Naive thymus-derived CD4-positive, alpha-beta T cell (primary cell): ENCODE data around the gene C1orf174. TPM values are rescaled to one million over a fixed set of nuclear protein-coding genes. Genes with fewer than 3 reads are reported as not detected.
"Not testable (repeated sequence)": the region's sequence is repeated elsewhere in the genome, so short reads cannot be mapped to it uniquely, and the experiment has no call there.

ENCODE experiments used
- ATAC-seq: fragments of 150-1000 bp; cut with Tn5 transposase; 2 replicates; pipeline ENCODE4 v1.10.0; 2021; ENCODE audit warnings: mild to moderate bottlenecking, moderate library complexity
- CTCF ChIA-PET: fragments of 350-600 bp; sonication (Branson Sonifier 250); formaldehyde crosslinking; loops from one replicate; lab custom pipeline; 2021; ENCODE audit warnings: antibody characterized with exemption; lab: Charles Lee
- POLR2A ChIA-PET: fragments of 350-600 bp; sonication (Branson Sonifier 250); formaldehyde crosslinking; loops from one replicate; lab custom pipeline; 2021; ENCODE audit warnings: antibody characterized with exemption, inconsistent platforms; lab: Charles Lee
- DNase-seq, 9 donors: peaks; one replicate each; pipeline versions ENCODE4 v3.0.0 to v3.0.0-alpha.2; 2020 to 2022; ENCODE audit warnings: mixed read lengths in 1 of 9
- H3K27ac ChIP-seq: one replicate; pipeline ENCODE4 v1.7.0; 2013; ENCODE audit warnings: mild to moderate bottlenecking, low read depth, low read length, moderate library complexity
- H3K27me3 ChIP-seq, 2 donors: one replicate each; pipeline ENCODE4 v1.7.0; 2013; ENCODE audit warnings: low read length in 2 of 2, mild to moderate bottlenecking in 2 of 2, moderate library complexity in 2 of 2; ENCODE audit not compliant: control insufficient read depth in 2 of 2, insufficient read depth in 2 of 2
- H3K36me3 ChIP-seq, 3 experiments: 1 replicate in 2 of 3; 2 replicates in 1 of 3; pipeline ENCODE4 v1.7.0; 2013; ENCODE audit warnings: low read length in 3 of 3, mild to moderate bottlenecking in 3 of 3, moderate library complexity in 1 of 3; ENCODE audit not compliant: insufficient read depth in 3 of 3, control insufficient read depth in 2 of 3
- H3K4me1 ChIP-seq, 2 donors: one replicate each; pipeline ENCODE4 v1.7.0; 2013; ENCODE audit warnings: low read length in 2 of 2, mild to moderate bottlenecking in 2 of 2, moderate library complexity in 1 of 2; ENCODE audit not compliant: control insufficient read depth in 2 of 2, insufficient read depth in 2 of 2
- H3K4me3 ChIP-seq: 2 replicates; pipeline ENCODE4 v1.7.0; 2013; ENCODE audit warnings: mild to moderate bottlenecking, low read length
- H3K9me3 ChIP-seq, 3 experiments: 1 replicate in 2 of 3; 2 replicates in 1 of 3; pipeline ENCODE4 v1.7.0; 2013; ENCODE audit warnings: low read length in 3 of 3; ENCODE audit not compliant: control insufficient read depth in 2 of 3
- H3K27ac Mint-ChIP-seq, 9 donors: one replicate each; pipeline ENCODE4 v1.8.0; 2020 to 2022; ENCODE audit warnings: mixed read lengths in 9 of 9, mild to moderate bottlenecking in 8 of 9, moderate library complexity in 5 of 9, inconsistent platforms in 2 of 9
- H3K27me3 Mint-ChIP-seq, 5 donors: one replicate each; pipeline ENCODE4 v1.8.0; 2021 to 2022; ENCODE audit warnings: mixed read lengths in 5 of 5, mild to moderate bottlenecking in 1 of 5
- H3K36me3 Mint-ChIP-seq, 5 donors: one replicate each; pipeline ENCODE4 v1.8.0; 2020 to 2022; ENCODE audit warnings: mixed read lengths in 5 of 5, mild to moderate bottlenecking in 3 of 5, inconsistent platforms in 1 of 5
- H3K4me1 Mint-ChIP-seq, 7 donors: one replicate each; pipeline ENCODE4 v1.8.0; 2020 to 2022; ENCODE audit warnings: mixed read lengths in 7 of 7, mild to moderate bottlenecking in 3 of 7, inconsistent platforms in 1 of 7
- H3K4me3 Mint-ChIP-seq, 10 donors: one replicate each; pipeline ENCODE4 v1.8.0; 2020 to 2022; ENCODE audit warnings: mild to moderate bottlenecking in 10 of 10, mixed read lengths in 10 of 10, moderate library complexity in 6 of 10, inconsistent platforms in 2 of 10
- H3K9me3 Mint-ChIP-seq, 11 donors: one replicate each; pipeline ENCODE4 v1.8.0; 2020 to 2022; ENCODE audit warnings: mixed read lengths in 11 of 11, mild to moderate bottlenecking in 4 of 11, inconsistent platforms in 1 of 11, moderate library complexity in 1 of 11
- intact Hi-C, 2 donors: fragments of 100-400 bp; cut with micrococcal nuclease; formaldehyde crosslinking; loops; one replicate each; pipeline ENCODE4 v1.15.1; 2023
- polyA plus RNA-seq, 2 donors: library from polyadenylated mRNA; unstranded; fragments of 300-500 nt; fragmentation: Illumina TruSeq; gene quantifications; one replicate each; pipeline ENCODE4 v1.2.3, GENCODE V29; 2021
- total RNA-seq, 6 experiments: library from RNA in 5 of 6; stranded (reverse) in 5 of 6; gene quantifications; 1 replicate in 5 of 6; 2 replicates in 1 of 6; pipeline ENCODE4 v1.2.3 and lab custom pipeline; 2021 to 2026

The C1orf174 gene
- total and polyA plus RNA-seq, 7 experiments from 2014 or later = 17.0 to 34.7 (median 27.1) TPM

DNA sequence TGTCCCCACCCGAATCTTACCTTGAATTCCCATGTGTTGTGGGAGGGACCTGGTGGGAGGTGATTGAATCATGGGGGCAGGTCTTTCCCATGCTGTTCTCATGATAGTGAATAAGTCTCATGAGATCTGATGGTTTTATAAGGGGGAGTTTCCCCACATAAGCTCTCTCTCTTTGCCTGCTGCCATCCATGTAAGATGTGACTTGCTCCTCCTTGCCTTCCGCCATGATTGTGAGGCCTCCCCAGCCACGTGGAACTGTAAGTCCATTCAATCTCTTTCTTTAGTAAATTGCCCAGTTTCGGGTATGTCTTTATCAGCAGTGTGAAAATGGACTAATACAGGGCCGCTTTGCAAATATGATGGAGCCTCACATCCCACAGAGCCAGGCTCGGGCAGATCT lies 18.3 kb upstream of the C1orf174 start:
- DNase-seq, ATAC-seq, H3K4me3 Mint-ChIP-seq, H3K27me3 ChIP-seq, H3K4me1 ChIP-seq, H3K27ac Mint-ChIP-seq, H3K4me1 Mint-ChIP-seq, POLR2A ChIA-PET, CTCF ChIA-PET, H3K4me3 ChIP-seq, H3K9me3 ChIP-seq, H3K9me3 Mint-ChIP-seq, H3K36me3 Mint-ChIP-seq, H3K27ac ChIP-seq, H3K36me3 ChIP-seq: not testable (repeated sequence)
- intact Hi-C loops = loop anchor here in 1 of 2 donors (10.0 kb wide), 1 partner anchor 906 kb away; no protein-coding TSS in a partner anchor
- peaks cover 0 to 12% (median 0%) of the 10 kb centered on the region in 5 donors for H3K27me3 Mint-ChIP-seq

DNA sequence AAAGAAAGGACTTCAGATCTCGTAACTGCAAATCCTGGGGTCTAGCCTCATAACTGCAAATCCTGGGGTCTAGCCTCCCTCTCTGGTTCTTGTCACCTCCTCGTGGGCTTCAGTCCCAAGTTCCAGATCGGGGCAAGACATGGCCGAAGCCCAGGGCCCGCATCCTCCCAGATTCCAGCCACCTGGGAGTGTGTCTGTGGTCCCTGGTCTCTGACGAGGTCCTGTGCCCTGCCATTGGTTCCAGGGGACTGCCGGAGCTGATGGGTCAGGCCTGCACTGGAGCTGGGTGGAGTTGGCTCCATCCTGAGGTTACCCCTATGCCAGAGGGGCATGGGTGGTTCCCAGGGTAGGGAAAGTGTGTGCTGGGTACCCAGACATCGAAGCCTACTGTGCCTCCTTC lies 17.7 kb upstream of the C1orf174 start:
- CTCF ChIA-PET = no interaction called here
- no peak overlapping the region for H3K27ac ChIP-seq
- no peaks in the 10 kb centered on the region for H3K4me1 ChIP-seq
- intact Hi-C loops = loop anchor here in 1 of 2 donors (10.0 kb wide), 1 partner anchor 907 kb away; no protein-coding TSS in a partner anchor
- Mint-ChIP-seq H3K27ac (no peak overlapping the region), H3K4me1 (peaks cover 0 to 4% (median 0%) of the 10 kb centered on the region in 7 donors), H3K9me3 (no peaks in the 10 kb centered on the region), H3K36me3 (no peaks in the 10 kb centered on the region), H3K27me3 (peaks cover 0 to 12% (median 0%) of the 10 kb centered on the region in 5 donors), H3K4me3 (no peak overlapping the region)
- H3K4me3 ChIP-seq = no peak overlapping the region
- H3K9me3 ChIP-seq = no peaks in the 10 kb centered on the region
- no peaks in the 10 kb centered on the region for H3K27me3 ChIP-seq
- DNase-seq = no peak
- ATAC-seq = no peak
- no peaks in the 10 kb centered on the region for H3K36me3 ChIP-seq
- POLR2A ChIA-PET = no interaction called here

DNA sequence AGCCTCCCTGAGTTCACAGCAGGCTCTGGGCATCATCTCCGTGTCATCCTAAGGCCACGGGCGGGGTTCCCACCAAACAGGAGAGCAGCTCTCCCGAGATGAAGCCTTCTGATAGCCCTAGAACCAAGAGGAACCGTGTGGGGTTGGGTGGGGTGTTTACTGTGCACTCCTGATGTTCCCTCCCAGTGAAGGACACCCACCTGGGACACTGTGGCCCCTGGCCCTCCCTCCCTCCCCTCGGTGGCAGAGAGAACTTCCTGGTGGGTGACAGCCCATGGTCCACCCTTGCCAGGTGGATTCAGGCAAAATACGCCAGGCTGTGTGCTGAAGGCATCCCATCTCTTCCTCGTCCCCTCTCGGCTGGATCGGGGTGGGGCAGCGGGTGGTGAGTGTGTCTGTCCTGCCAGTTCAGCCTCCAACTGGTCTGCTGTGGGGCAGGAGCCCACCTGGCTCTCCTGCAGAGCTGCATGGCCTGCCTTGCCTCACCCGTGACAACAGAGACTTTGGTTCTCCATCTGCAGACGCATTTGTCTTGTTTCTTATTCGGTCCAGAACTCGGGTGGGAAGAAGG lies 15.6 kb upstream of the C1orf174 start:
- DNase-seq (no peak), ATAC-seq (no peak)
- Mint-ChIP-seq H3K27me3 (peaks cover 0 to 7% (median 0%) of the 10 kb centered on the region in 5 donors), H3K36me3 (no peaks in the 10 kb centered on the region), H3K4me1 (peaks cover 0 to 4% (median 0%) of the 10 kb centered on the region in 7 donors), H3K4me3 (no peak overlapping the region), H3K27ac (no peak overlapping the region), H3K9me3 (no peaks in the 10 kb centered on the region)
- POLR2A ChIA-PET = no interaction called here
- no peaks in the 10 kb centered on the region for H3K4me1 ChIP-seq
- no peak overlapping the region for H3K4me3 ChIP-seq
- H3K9me3 ChIP-seq = no peaks in the 10 kb centered on the region
- no peaks in the 10 kb centered on the region for H3K27me3 ChIP-seq
- no peak overlapping the region for H3K27ac ChIP-seq
- CTCF ChIA-PET = no interaction called here
- intact Hi-C loops = loop anchor here in 1 of 2 donors (10.0 kb wide), 1 partner anchor 909 kb away; no protein-coding TSS in a partner anchor
- no peaks in the 10 kb centered on the region for H3K36me3 ChIP-seq

DNA sequence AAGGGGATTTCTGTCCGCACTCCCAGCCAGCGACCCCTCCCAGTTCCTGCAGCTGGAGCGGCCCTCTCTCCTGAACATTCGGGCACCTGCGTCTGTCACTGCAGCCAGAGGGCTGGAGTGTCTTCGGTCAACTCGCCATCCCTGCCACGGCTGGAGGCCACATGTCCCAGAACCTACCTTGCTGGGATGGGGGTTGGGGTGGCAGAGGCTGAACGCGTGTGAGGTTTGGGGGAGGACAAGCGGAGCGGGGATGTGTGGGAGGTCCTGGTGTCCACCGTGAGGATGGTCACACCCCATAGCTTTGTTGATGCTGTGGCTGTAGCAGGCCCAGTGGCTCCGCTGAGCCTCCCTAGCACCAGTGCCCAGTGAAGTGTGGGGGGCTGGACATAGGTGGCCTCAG lies 14.8 kb upstream of the C1orf174 start:
- Mint-ChIP-seq H3K36me3 (no peaks in the 10 kb centered on the region), H3K9me3 (no peaks in the 10 kb centered on the region), H3K4me3 (no peak overlapping the region), H3K27ac (no peak overlapping the region), H3K4me1 (peaks cover 0 to 4% (median 0%) of the 10 kb centered on the region in 7 donors), H3K27me3 (peaks cover 0 to 5% (median 0%) of the 10 kb centered on the region in 5 donors)
- no peak overlapping the region for H3K27ac ChIP-seq
- no peaks in the 10 kb centered on the region for H3K4me1 ChIP-seq
- H3K9me3 ChIP-seq = no peaks in the 10 kb centered on the region
- DNase-seq = no peak
- H3K36me3 ChIP-seq = no peaks in the 10 kb centered on the region
- no peak overlapping the region for H3K4me3 ChIP-seq
- CTCF ChIA-PET = no interaction called here
- no peaks in the 10 kb centered on the region for H3K27me3 ChIP-seq
- intact Hi-C loops = loop anchor here in 1 of 2 donors (5.0 to 10.0 kb wide), 2 partner anchors 910 to 1597 kb away; no protein-coding TSS in a partner anchor
- no peak for ATAC-seq
- POLR2A ChIA-PET = no interaction called here

DNA sequence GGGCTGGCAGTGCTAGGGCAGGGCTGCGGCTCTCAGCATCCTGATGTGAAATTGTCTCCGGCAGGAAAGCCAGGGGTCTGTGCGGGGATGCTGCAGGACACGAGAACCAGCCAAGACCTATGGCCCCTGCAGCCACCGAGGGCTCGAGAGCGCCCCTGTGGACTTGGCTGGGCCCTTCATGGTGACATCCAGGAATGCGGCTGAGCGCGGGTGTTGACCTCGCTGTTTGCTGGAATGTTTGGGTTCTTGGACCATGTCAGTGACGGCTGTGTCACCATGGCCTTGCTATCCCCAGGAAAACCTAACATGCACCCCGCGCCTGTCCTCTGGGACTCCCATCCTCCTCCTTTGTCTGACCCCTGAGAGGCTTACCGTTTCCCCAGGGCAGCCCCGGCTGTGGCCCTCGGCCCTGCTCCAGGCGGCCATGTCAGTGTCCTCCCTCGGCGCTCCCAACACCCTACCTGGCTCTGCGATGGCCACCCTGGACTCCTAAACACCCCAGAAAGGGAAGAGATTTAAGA lies 14.3 kb upstream of the C1orf174 start:
- peaks cover 0 to 4% (median 0%) of the 10 kb centered on the region in 7 donors for H3K4me1 Mint-ChIP-seq
- POLR2A ChIA-PET = no interaction called here
- Histone ChIP-seq H3K27me3 (no peaks in the 10 kb centered on the region), H3K4me3 (no peak overlapping the region), H3K27ac (no peak overlapping the region), H3K36me3 (no peaks in the 10 kb centered on the region), H3K9me3 (no peaks in the 10 kb centered on the region), H3K4me1 (no peaks in the 10 kb centered on the region)
- peaks cover 0 to 5% (median 0%) of the 10 kb centered on the region in 5 donors for H3K27me3 Mint-ChIP-seq
- no peak overlapping the region for H3K4me3 Mint-ChIP-seq
- H3K27ac Mint-ChIP-seq = no peak overlapping the region
- intact Hi-C loops = loop anchor here in 1 of 2 donors (5.0 to 10.0 kb wide), 2 partner anchors 910 to 1598 kb away; no protein-coding TSS in a partner anchor
- CTCF ChIA-PET = interaction anchor here (0.8 kb wide), 1 partner anchor 15 kb away, joined by 3 read pairs; no protein-coding TSS in a partner anchor
- H3K36me3 Mint-ChIP-seq = no peaks in the 10 kb centered on the region
- no peaks in the 10 kb centered on the region for H3K9me3 Mint-ChIP-seq
- no peak for ATAC-seq
- no peak for DNase-seq

DNA sequence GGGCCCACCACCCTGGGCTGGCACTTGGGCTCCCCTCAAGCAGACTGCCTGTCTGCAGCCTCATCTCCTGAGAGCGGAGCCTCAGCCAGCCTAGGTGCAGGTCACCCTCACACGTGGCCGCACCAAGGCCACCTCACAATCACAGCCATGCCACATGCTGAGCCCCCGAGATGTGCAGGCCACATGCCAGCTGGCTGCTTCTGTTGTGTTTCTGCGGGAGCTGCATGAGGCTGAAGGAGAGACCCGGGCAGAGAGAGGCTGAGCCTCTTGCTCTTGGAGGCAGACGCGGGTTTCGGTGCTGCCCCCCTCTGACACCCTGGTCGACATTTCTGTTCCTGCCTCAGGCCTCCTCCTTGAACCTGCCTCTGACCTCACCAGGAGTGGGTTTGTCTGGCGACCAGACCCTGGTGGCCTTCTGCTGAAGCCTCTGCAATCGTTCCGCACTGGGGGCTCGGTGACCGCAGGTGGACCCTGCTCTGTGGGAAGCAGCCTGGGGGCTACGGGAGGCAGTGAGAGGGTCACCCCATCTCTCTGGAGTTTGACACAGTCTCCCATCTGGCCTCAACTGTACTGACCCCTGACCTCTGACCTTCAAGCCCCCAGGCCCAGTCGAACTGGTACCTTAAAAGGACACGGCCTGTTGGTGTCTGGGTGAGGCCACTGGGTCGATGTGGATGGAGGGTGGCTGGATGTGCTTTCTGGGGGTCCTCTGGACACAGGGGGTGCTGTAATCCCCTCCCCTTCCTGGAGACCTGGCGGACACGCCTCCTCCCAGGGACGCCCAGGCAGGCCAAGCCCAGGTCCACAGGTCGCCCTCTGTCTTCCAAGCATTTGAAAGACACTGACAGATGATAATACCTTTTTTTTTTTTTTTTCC lies 13.0 kb upstream of the C1orf174 start:
- no peak overlapping the region for H3K27ac Mint-ChIP-seq
- no peak overlapping the region for H3K4me3 Mint-ChIP-seq
- no peaks in the 10 kb centered on the region for H3K9me3 ChIP-seq
- H3K9me3 Mint-ChIP-seq = no peaks in the 10 kb centered on the region
- ATAC-seq (no peak), DNase-seq (no peak)
- H3K4me1 ChIP-seq = no peaks in the 10 kb centered on the region
- H3K36me3 Mint-ChIP-seq = no peaks in the 10 kb centered on the region
- H3K27ac ChIP-seq = no peak overlapping the region
- no peaks in the 10 kb centered on the region for H3K27me3 ChIP-seq
- no peak overlapping the region for H3K4me3 ChIP-seq
- POLR2A ChIA-PET = no interaction called here
- H3K4me1 Mint-ChIP-seq = peaks cover 0 to 4% (median 0%) of the 10 kb centered on the region in 7 donors
- CTCF ChIA-PET = no interaction called here
- intact Hi-C loops = loop anchor here in 1 of 2 donors (5.0 to 10.0 kb wide), 2 partner anchors 912 to 1599 kb away; no protein-coding TSS in a partner anchor
- H3K36me3 ChIP-seq = no peaks in the 10 kb centered on the region
- H3K27me3 Mint-ChIP-seq = peaks cover 0 to 5% (median 0%) of the 10 kb centered on the region in 5 donors
